GM12878 (cell line): Measurements from ENCODE around the gene MRPS12. TPM values are rescaled to one million over a fixed set of nuclear protein-coding genes. Genes with fewer than 3 reads are reported as not detected.

Source experiments
- HDAC6 ChIP-seq: fragments of 200-600 bp; sonication (generic); IDR thresholded peaks from one replicate; pipeline ENCODE4 v1.8.0; 2017; ENCODE audit warnings: antibody characterized with exemption; ENCODE audit not compliant: unreplicated experiment
- ZBTB11 ChIP-seq: fragments of 450-650 bp; formaldehyde crosslinking; IDR thresholded peaks from 2 replicates; pipeline ENCODE4 v1.5.0; 2022; ENCODE audit warnings: mild to moderate bottlenecking, missing genetic modification characterization
- polyA plus RNA-seq, 11 experiments: library from polyadenylated mRNA; depleted of rRNA in 4 of 11; unstranded in 6 of 11; stranded (reverse) in 5 of 11; fragments of >200 nt; fragmentation: Nextera tagmentation in 4 of 11; fragmentation: Illumina TruSeq in 1 of 11; extraction: Ambion mirVana in 4 of 11; extraction: Trizol in 1 of 11; gene quantifications; 1 replicate in 1 of 11; 2 replicates in 10 of 11; pipeline versions ENCODE4 v1.2.1 to v1.2.3, GENCODE V29; 2011 to 2016; ENCODE audit warnings: inconsistent platforms in 2 of 11, missing spikeins in 2 of 11, low read depth in 1 of 11
- total RNA-seq, 4 experiments: library from RNA; depleted of rRNA in 3 of 4; stranded (reverse); fragments of >200 nt in 3 of 4; fragmentation: Illumina TruSeq in 1 of 4; extraction: Trizol in 1 of 4; gene quantifications; 2 replicates each; pipeline versions ENCODE4 v1.2.1 to v1.2.3, GENCODE V29; 2013 to 2021
- TF ChIP-seq, protein P1 (sequence below): IDR thresholded peaks from 2 replicates; pipeline ENCODE4 v1.6.1; 2012; ENCODE audit warnings: low read depth, low read length, improper control_type of control experiment
- TF ChIP-seq, protein P2 (sequence below): fragments of 450-650 bp; IDR thresholded peaks from 2 replicates; pipeline ENCODE4 v1.6.1; 2017; ENCODE audit warnings: mild to moderate bottlenecking, moderate library complexity

The MRPS12 gene
- total and polyA plus RNA-seq, 10 of the 15 experiments (the other 5 are each of a cell fraction or from before 2014, with no cell fraction given), result 7.3 to 205 (median 77.3) TPM

- TF ChIP-seq ZBTB11 (no peak), HDAC6 (no peak)
- TF ChIP-seq, protein P1, sequence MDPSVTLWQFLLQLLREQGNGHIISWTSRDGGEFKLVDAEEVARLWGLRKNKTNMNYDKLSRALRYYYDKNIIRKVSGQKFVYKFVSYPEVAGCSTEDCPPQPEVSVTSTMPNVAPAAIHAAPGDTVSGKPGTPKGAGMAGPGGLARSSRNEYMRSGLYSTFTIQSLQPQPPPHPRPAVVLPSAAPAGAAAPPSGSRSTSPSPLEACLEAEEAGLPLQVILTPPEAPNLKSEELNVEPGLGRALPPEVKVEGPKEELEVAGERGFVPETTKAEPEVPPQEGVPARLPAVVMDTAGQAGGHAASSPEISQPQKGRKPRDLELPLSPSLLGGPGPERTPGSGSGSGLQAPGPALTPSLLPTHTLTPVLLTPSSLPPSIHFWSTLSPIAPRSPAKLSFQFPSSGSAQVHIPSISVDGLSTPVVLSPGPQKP, result no peak
- TF ChIP-seq, protein P2, sequence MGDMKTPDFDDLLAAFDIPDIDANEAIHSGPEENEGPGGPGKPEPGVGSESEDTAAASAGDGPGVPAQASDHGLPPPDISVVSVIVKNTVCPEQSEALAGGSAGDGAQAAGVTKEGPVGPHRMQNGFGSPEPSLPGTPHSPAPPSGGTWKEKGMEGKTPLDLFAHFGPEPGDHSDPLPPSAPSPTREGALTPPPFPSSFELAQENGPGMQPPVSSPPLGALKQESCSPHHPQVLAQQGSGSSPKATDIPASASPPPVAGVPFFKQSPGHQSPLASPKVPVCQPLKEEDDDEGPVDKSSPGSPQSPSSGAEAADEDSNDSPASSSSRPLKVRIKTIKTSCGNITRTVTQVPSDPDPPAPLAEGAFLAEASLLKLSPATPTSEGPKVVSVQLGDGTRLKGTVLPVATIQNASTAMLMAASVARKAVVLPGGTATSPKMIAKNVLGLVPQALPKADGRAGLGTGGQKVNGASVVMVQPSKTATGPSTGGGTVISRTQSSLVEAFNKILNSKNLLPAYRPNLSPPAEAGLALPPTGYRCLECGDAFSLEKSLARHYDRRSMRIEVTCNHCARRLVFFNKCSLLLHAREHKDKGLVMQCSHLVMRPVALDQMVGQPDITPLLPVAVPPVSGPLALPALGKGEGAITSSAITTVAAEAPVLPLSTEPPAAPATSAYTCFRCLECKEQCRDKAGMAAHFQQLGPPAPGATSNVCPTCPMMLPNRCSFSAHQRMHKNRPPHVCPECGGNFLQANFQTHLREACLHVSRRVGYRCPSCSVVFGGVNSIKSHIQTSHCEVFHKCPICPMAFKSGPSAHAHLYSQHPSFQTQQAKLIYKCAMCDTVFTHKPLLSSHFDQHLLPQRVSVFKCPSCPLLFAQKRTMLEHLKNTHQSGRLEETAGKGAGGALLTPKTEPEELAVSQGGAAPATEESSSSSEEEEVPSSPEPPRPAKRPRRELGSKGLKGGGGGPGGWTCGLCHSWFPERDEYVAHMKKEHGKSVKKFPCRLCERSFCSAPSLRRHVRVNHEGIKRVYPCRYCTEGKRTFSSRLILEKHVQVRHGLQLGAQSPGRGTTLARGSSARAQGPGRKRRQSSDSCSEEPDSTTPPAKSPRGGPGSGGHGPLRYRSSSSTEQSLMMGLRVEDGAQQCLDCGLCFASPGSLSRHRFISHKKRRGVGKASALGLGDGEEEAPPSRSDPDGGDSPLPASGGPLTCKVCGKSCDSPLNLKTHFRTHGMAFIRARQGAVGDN, result no peak
Observed at GRCh38 chr19:38944981-38945506, 14.3 kb downstream of the MRPS12 start (continued).
